HG03460 (cell line): ENCODE measurements around the gene GGNBP2.

Experiments
- ATAC-seq: cut with Tn5 transposase; IDR thresholded peaks from one replicate; pipeline ENCODE4 v1.9.1; 2021; ENCODE audit not compliant: unreplicated experiment

The GGNBP2 gene

DNA sequence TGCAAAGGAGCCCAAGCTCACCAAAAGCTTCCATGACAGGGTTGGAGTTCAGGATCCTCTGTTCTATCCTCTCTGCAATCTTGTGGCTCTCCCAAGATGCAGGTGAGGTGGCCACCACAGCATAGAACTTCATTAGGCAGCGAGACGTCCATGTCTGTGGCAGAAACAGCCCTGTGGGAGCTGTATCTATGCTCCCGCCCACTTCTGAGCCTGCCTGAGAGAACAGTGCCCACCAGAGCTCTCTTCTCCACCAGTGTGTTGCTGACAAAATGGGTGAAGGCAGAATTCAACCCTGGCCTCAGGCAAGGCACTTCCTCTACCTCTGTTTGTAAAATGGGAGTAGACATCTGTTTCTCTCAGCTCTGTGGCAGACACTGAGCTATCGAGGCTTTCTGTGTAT is 28.9 kb upstream of the GGNBP2 start:
- no peak for ATAC-seq

DNA sequence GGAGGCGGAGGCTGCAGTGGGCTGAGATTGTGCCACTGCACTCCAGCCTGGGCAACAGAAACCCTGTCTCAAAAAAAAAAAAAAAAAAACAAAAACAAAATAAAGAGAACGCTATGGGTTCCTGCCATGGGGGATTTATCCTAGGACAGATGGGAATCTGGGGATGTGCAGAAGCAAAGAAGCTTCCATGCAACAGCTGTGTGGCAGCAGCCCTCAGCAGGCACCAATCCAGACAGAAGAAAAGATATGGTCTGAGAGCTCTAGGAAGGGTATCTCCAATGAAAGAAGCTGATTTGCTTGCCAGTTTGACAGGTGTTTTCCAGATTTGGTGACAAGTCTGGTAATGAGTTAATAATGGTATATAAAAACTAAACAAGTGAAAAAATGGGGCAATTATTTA is 21.6 kb upstream of the GGNBP2 start:
- ATAC-seq = no peak

DNA sequence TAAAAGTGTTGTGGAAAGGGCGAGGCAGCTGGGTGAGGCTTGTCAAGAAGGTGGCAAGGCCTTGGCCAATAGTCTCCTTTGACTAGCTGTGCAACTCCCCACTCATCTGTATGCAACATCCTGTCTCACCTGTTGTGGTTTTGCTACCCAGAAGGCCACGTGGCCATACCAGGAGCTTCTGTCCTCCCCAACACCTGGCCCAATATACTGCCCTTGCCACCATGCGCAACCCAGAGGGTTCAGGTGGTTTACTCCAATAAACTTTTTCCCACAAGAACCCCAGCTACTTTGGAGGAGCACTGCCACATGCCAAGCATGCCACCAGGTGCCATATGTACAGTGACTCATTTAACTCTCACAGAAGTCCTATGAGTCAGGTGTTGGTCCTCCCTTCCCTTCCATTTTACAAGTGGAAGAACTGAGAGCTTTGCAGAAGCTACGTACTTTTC is 20.3 kb upstream of the GGNBP2 start:
- no peak for ATAC-seq

DNA sequence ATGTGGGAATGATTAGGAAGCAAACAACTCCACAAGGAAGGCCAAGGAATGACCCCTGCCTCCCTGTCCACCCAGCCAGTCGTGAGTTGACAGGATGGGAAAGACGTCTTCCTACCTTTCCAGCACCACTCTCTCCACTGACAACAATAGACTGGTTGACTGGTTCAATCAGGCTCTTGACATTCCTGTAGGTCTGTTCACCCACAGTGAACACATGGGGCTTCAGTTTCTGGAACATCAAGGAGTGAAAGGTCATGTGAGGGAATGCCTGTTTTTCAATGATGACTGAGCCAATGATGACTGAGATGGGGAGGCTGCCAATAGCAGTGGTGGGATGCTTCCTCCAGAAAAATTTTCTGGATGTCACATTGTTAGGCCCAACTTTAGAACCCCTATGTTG is 19.6 kb upstream of the GGNBP2 start:
- ATAC-seq = no peak

DNA sequence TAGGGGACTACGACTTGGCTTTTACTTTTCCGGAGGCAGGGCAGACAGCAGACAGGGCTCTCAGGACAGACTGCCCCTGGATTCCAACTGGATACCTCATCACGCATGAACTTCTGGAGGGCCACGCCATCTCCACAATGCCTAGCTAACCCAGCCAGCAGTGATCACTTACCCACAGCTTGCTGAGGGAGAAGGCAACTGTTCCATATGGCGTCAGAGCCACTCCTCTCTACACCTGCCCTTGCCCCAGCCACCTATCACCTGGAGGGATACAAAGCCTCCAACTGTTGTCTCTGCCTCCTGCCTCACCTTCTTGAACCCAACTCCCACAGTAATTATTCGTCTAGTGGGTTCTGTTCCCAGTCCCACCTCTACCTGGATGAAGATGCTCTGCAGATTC is 18.8 kb upstream of the GGNBP2 start:
- ATAC-seq = no peak

DNA sequence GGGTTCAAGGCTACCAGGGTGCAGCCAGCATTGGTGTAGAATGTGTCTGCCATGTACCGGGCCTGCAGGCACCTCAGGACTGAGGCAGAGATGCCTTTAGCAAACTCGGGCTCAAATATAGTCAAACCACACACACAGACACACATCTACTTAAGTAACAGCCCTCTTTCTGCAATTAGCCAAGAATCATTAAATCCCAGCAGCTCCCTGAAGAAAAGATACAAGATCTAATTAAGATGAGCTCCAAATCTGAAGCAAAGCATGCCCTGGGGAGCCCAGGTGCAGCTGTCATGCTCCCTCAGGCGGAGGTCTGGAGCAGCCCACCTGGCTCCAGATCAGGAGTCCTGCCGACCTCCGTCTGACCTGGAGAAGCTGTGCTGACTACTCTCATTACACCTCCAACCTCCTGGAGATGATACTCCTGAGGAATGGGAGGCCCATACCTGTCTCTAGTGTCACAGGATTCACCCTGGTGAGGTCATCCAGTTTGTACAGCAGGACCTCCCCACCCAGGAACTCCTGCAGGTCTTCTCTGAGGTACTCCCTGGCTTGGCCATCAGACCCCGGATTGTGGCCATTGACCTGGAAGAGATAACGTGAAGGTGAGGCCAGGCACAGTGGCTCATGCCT is 17.0 kb upstream of the GGNBP2 start:
- no peak for ATAC-seq

DNA sequence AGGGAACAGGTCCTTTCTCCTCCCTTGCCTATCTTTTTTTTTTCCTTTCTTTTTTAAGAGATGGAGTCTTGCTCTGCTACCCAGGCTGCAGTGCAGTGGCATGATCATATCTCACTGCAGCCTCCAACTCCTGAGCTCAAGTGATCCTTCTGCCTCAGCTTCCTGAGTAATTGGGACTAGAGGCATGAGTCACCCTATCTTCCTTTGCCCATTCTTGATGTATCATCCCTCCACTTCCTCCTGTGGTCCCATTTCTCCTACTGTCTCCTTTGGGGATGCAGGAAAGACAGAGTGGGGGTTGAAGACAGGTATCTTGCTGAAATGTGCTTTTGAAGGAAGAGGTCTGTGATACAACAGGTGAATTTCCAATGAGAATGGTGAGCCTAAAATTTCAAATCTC is 15.6 kb upstream of the GGNBP2 start:
- no peak for ATAC-seq

DNA sequence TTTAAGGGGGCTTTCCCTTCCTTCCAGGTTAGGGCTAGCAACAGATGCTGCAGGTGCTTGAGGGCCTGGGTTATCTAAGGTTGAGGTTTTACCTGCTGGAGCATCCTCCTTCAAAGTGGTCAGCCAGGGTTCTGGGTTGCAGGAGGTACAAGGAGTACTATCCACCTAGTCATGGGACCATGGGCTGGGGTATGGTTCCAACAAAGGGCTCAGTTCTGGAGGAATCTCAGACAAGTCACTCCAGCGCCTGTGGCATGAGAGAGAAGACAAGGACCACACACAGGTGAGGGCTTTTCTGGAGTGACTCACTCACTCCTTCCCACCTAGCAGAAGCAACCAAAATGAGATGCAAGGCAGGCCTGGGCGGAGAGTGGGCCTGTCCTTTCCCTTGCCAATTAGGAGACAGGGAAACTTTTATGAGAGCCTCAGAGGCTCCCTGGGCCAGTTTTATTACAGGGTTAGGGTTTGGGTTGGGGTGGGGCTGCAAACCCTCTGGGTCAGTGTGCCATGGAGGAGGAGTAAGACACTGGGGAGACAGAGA is 12.2 kb upstream of the GGNBP2 start:
- ATAC-seq = no peak

DNA sequence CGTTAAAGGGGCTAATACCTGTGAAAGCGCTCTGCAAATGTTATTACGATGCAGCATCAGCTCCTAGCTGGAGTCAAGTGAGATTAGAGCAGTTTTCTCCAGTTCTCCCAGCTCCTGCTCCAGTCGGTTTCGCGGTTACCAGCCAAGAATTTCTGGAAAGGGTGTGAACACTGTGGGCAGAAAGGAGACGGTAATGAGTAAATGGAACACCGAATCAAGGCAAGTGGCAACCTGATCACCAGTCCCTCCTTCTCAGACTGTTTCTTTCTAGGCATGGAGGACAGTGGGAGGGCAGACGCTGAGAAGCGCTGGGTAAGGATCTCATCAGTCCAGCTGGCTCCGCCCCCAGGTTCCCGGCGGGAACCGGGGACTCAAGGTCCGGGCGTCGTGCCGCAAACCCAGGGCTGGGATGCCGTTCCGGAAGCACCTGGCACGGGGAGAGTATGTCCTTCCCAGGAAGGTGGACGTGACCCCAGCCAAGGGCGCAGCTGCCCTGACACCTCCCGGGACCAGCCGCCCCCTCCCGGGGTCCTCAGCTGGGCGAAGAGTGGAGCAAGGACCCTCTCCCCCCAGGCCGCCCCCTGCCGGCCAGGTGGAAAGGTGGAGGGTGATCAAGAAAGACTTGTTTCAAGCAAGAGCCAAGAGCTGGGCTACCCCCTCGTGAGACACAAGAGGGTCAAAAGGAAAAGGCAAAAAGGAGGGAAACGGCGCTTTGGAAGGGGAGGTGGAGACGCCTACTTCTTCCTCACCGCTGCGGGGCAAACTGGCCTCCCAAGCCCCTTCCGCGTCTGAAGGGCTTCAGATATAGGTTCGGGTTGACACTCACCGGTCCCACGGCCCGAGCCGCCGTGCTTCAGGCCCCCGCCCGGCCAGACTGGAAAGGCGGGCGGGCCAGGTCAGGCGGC is 10.5 kb upstream of the GGNBP2 start:
- peak; percentile 31 for ATAC-seq

DNA sequence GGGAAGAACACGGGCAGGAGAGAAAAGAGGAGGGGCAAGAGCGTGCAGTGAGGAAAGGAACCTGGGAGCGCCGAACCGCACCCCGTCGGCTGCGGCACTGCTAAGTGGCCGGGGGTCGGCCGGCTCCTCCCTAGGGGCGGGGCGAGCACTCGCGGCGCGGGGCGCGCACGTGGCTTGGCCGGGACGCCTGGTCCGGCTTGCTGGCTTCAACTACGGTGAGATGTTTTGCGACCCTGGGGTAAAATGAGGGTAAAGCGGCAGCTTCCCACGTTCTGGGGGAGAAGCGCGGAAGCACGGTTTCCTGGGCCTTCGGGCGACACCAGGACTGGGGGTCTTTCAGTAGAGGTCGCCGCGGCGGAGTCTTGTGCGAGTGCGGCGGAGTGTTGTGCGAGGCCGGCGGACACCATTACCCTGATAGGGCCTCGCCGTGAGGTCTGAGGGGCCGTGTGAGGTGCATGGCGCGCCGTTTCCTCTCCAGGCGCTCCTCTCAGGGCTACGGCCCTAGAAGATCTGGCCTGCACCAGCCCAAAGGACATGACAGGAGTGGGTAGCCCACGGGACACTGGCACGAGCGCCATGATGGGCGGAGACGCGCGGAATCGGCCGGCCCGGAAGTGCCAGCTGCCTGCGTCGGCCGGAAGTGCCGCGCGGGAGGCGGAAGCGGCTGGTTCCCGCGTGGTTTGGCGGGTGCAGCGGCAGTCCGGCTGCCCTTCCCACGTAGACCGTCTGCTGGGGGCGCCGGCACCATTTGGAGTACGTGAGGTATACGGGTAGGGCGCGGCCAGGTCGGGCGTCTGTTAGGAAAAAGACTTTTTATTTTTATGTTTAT is 9.7 kb upstream of the GGNBP2 start, which contains the start of the genes MYO19 and PIGW:
TSS of gene MYO19 (minus strand) at position 29 of the 829 bp plus-strand sequence. CDS start 2,330 bp downstream, outside the sequence.
TSS of gene PIGW (plus strand) at position 148 of the 829 bp plus-strand sequence. CDS start 2,115 bp downstream, outside the sequence.
- ATAC-seq = peak; percentile 73

DNA sequence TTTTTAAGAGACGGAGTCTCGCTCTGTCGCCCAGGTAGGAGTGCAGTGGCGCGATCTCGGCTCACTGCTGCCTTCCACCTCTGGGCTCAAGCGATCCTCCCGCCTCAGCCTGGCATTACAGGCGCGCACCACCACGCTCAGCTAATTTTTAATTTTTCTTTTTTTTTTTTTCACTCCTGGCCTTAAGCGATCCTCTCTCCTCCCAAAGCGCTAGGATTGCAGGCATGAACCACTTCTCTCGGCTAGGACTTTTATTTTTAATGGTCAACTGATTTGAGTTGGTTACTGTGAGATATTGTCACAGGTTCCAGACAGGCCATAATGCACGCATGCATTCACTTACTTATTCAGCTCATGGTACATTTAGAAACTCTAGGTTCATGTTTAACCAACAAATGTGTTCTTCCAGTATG is 9.0 kb upstream of the GGNBP2 start:
- ATAC-seq = no peak

DNA sequence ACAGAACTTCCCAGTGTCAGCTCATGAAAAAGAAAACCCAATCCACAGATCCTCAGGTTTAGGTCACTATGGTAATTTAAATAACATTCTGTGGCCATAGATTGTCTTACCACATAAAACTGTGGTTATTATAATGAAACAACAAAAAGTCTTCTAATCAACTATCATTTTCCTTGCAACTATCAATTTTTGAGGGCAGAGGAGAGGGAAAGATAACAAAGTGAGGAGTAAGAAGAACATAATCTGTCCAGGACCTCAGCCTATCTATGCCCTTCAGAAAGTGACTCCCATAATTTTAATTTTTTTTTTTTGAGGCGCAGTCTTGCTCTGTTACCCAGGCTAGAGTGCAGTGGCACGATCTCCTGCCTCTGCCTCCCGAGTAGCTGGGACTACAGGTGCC is 4.0 kb upstream of the GGNBP2 start:
- ATAC-seq = no peak

DNA sequence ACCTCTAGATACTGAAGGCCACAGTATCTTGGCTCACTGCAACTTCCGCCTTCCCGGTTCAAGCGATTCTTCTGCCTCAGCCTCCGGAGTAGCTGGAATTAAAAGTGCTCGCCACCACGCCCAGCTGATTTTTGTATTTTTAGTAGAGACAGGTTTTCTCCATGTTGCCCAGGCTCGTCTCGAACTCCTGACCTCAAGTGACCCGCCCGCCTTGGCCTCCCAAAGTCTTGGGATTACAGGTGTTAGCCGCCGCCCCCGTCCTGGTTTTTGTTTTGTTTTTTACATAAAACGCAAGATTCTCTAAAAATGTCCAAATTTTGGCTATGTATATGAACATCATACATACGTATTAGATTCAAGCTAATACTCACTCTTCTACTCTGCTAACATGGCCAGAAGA is 2.0 kb upstream of the GGNBP2 start:
- ATAC-seq = no peak

DNA sequence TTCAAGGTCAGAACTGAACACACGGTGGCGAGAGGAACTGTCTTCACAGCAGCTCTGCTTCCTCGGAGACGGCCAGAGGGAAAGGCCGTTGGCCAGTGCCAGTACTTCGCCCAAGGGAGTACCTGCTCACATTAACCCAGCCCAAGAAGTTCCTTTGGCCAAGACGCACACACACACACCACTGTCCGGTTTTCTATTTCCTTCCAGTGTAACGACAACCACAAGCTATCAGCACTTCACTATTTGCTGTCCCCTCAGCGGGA is 744 bp upstream of the GGNBP2 start:
- peak; percentile 14 for ATAC-seq

DNA sequence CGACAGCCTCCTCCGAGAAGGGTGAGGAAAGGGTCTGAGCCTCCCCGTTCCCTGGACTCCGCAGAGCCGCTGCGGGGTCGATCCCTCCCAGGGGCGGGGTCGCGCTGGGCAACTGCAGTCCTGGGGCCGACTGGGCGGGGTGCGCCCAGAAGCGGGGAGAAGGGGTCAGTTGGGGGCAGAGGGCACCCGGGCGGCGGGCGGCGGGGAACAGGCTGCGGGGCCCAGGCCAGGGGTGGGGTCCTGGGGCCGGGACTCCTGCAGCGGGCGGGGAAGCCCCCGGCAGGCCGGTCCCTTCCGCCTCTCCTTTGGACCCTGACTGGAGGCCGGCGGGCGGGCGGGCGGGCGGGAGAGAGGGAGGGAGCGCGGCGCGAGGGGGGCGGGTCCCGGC is 352 bp downstream of the GGNBP2 start:
- ATAC-seq = peak; percentile 44

DNA sequence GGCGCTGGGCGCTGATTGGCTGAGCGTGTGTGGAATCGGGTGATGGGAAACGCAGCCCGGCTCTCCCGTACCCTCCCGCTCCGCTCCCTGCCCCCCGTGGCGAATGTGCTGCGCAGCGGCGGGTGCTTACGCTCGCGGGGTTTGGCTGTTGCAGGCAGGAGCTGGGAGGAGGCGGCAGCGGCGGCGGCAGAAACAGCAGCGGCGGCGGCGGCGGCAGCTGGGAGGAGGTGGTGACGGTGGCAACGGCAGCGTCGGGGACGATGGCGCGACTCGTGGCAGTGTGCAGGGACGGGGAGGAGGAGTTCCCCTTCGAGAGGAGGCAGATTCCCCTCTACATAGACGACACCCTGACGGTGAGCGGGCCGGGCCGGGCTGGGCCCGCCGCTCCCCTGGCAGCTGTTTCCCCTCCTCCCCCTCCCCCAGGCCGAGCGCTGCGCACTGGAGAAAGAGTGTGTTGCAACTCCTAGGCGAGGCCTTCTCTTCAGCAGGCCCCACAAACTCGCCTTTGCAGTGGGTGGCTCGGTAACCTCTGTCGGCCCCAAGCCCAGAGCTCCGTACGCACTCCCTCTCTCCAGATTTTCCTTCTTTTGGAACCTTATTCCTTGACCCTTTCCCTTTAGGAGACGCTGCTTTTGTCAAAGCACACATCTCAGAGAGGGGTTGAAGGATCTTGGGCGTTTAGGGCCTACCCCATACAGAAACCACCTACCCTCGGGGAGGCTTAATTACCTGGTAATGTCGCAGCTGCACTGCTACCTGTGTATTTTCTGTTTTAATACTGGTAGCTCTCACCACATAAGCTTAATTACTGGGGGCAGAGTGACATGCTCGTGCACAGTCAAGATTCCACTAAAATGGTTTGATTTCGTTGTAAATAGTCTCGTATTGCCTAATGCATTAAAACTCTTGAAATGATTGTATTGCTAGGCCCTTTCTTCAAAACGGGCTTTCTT is 1.0 kb downstream of the GGNBP2 start:
- ATAC-seq = peak; percentile 61

DNA sequence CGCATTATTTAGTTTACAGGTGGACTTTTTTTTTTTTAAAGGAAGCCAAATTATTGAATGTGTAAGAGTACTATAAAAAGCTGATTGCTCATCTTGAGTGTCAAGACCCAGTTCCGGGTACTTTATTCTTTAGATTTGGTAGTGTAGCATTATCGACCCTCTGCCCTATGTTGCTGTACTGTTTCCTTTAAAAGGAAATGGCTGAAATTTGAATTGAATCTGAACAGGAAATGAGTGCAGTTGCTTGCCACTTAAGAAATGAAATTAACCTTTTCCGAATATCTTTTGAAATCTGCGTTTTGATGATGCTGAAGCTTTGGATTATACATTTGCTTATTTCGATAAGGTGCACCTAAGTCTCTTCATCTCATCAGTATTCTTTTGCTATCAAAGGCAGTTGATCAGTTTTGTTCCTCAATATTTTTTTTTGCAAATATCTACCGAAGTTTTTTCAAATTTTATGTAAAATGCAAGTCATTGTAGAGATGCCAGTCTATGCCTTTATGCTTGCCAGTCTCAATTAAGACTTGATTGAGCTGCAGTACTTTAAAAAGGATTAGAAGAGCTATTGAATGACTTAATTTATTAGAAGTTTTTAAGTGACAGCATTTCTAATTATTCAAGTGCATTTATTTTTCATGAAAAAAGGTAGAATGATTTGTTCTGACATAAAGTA is 1.8 kb downstream of the GGNBP2 start:
- ATAC-seq = no peak

DNA sequence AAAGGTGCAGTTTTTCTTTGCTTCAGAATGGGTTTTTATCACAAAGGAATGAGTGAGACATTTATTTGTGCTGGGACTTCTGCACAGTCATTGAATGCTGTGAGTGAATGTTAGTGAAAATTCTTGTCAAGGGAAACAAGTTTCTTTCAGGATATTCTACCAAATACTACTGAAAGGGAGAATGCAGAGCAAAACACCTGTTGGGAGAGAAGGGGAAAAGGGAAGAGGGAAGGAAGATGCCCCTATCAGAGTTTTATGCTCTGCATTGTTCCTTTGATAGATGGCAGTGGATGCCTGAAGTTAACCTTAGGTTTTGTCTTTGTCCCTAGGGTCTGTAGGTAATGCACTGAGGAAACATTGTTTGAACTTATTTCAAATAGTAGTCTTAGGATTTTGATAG is 3.1 kb downstream of the GGNBP2 start:
- no peak for ATAC-seq
